ENCODE data around the gene PARP1.

DNA sequence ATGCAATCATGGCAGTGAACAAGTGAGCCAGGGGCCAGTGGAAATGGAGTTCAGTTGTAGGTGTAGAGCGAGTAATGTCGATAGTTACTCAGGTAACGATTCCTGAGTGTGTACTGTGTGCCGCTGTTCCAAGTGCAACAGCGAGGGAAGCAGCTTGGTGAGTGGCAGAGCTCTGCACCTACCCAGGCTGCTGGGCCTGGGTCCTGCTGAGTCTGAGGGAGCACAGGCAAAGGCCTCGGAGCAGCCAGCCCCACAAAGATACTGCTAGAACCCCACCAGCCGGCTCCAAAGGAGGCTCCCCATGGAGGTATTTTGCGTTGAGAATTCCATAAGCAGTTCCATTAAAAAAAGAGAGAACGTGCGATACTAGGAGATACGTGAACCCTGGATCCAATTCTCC lies 23.2 kb downstream of the PARP1 start:
- TF ChIP-seq, protein P1, sequence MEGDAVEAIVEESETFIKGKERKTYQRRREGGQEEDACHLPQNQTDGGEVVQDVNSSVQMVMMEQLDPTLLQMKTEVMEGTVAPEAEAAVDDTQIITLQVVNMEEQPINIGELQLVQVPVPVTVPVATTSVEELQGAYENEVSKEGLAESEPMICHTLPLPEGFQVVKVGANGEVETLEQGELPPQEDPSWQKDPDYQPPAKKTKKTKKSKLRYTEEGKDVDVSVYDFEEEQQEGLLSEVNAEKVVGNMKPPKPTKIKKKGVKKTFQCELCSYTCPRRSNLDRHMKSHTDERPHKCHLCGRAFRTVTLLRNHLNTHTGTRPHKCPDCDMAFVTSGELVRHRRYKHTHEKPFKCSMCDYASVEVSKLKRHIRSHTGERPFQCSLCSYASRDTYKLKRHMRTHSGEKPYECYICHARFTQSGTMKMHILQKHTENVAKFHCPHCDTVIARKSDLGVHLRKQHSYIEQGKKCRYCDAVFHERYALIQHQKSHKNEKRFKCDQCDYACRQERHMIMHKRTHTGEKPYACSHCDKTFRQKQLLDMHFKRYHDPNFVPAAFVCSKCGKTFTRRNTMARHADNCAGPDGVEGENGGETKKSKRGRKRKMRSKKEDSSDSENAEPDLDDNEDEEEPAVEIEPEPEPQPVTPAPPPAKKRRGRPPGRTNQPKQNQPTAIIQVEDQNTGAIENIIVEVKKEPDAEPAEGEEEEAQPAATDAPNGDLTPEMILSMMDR (IDR thresholded peaks at IDR 0.05): no peak
- TF ChIP-seq EZH2phosphoT487 (IDR thresholded peaks at IDR 0.05) (no peak), EZH2 (IDR thresholded peaks at IDR 0.05) (no peak)

All from neural progenitor cell (in vitro differentiated cells).